Type B pancreatic cell (in vitro differentiated cells): Measurements from ENCODE around the gene PTPN1. TPM values are rescaled to one million over a fixed set of nuclear protein-coding genes. Genes with fewer than 3 reads are reported as not detected.

Experiments
- DNase-seq: peaks from one replicate; pipeline ENCODE4 v3.0.0; 2021; ENCODE audit warnings: mixed read lengths; ENCODE audit not compliant: unreplicated experiment; ENCODE audit errors: extremely low spot score
- H3K27ac Mint-ChIP-seq: 2 replicates; pipeline ENCODE4 v1.8.0; 2021; ENCODE audit warnings: mild to moderate bottlenecking, mixed read lengths
- H3K27me3 Mint-ChIP-seq: 2 replicates; pipeline ENCODE4 v1.8.0; 2021; ENCODE audit warnings: mixed read lengths
- H3K36me3 Mint-ChIP-seq: 2 replicates; pipeline ENCODE4 v1.8.0; 2021; ENCODE audit warnings: mixed read lengths
- H3K4me1 Mint-ChIP-seq: one replicate; pipeline ENCODE4 v1.8.0; 2021; ENCODE audit warnings: mixed read lengths; ENCODE audit not compliant: unreplicated experiment
- H3K4me3 Mint-ChIP-seq: 2 replicates; pipeline ENCODE4 v1.8.0; 2021; ENCODE audit warnings: mild to moderate bottlenecking, mixed read lengths
- H3K9me3 Mint-ChIP-seq: 2 replicates; pipeline ENCODE4 v1.8.0; 2021; ENCODE audit warnings: mixed read lengths
- total RNA-seq: library from RNA; stranded (reverse); gene quantifications from 2 replicates; pipeline ENCODE4 v1.2.1, GENCODE V29; 2021; ENCODE audit warnings: low replicate concordance
- TF ChIP-seq, protein P1 (sequence below): fragments of 200-600 bp; sonication (generic); conservative IDR thresholded peaks from 2 replicates; pipeline ENCODE4 v1.5.0; 2021; ENCODE audit warnings: antibody characterized with exemption, mild to moderate bottlenecking

The PTPN1 gene
- total RNA-seq, 1 donor from 2014 or later, result 27.6 TPM

- no peak for DNase-seq
- Mint-ChIP-seq H3K27ac (no peak overlapping the region), H3K27me3 (no peaks in the 10 kb centered on the region), H3K36me3 (no peaks in the 10 kb centered on the region), H3K4me3 (no peak overlapping the region), H3K4me1 (peaks cover 13% of the 10 kb centered on the region), H3K9me3 (no peaks in the 10 kb centered on the region)
- TF ChIP-seq, protein P1, sequence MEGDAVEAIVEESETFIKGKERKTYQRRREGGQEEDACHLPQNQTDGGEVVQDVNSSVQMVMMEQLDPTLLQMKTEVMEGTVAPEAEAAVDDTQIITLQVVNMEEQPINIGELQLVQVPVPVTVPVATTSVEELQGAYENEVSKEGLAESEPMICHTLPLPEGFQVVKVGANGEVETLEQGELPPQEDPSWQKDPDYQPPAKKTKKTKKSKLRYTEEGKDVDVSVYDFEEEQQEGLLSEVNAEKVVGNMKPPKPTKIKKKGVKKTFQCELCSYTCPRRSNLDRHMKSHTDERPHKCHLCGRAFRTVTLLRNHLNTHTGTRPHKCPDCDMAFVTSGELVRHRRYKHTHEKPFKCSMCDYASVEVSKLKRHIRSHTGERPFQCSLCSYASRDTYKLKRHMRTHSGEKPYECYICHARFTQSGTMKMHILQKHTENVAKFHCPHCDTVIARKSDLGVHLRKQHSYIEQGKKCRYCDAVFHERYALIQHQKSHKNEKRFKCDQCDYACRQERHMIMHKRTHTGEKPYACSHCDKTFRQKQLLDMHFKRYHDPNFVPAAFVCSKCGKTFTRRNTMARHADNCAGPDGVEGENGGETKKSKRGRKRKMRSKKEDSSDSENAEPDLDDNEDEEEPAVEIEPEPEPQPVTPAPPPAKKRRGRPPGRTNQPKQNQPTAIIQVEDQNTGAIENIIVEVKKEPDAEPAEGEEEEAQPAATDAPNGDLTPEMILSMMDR, result no peak
Observed at GRCh38 chr20:50628853-50629669, 118.9 kb downstream of the PTPN1 start.

DNA sequence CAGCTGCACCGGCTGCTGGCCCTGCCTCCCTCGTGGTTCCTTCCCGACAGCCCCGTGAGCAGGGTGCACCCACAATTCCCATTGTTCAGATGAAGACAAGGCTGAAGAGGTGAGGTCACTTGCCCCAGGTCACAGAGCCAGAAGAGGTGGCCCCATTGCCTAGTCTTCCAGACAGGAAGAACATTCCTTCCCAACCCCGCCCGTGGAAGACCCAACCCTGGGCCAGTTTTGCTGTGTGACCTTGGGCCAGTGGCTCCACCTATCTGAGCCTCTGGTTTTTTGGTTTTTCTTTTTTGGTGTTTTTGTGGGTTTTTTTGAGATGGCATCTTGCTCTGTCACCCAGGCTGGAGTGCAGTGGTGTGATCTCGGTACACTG is 119.5 kb downstream of the PTPN1 start:
- Mint-ChIP-seq H3K27me3 (no peaks in the 10 kb centered on the region), H3K4me1 (peaks cover 18% of the 10 kb centered on the region), H3K4me3 (no peak overlapping the region), H3K36me3 (no peaks in the 10 kb centered on the region), H3K9me3 (no peaks in the 10 kb centered on the region), H3K27ac (no peak overlapping the region)
- no peak for DNase-seq
- TF ChIP-seq, protein P1, result no peak

GRCh38 chr20:50630578-50631263 is 120.5 kb downstream of the PTPN1 start:
- TF ChIP-seq, protein P1, result no peak
- no peaks in the 10 kb centered on the region for H3K36me3 Mint-ChIP-seq
- DNase-seq, result no peak
- H3K4me3 Mint-ChIP-seq, result no peak overlapping the region
- H3K27ac Mint-ChIP-seq, result no peak overlapping the region
- H3K27me3 Mint-ChIP-seq, result no peaks in the 10 kb centered on the region
- no peaks in the 10 kb centered on the region for H3K9me3 Mint-ChIP-seq
- H3K4me1 Mint-ChIP-seq, result peaks cover 18% of the 10 kb centered on the region

GRCh38 chr20:50632236-50632635 is 122.1 kb downstream of the PTPN1 start:
- Mint-ChIP-seq H3K36me3 (no peaks in the 10 kb centered on the region), H3K4me3 (no peak overlapping the region), H3K27me3 (no peaks in the 10 kb centered on the region), H3K9me3 (no peaks in the 10 kb centered on the region), H3K27ac (no peak overlapping the region), H3K4me1 (peaks cover 31% of the 10 kb centered on the region)
- no peak for DNase-seq
- TF ChIP-seq, protein P1, result no peak

DNA sequence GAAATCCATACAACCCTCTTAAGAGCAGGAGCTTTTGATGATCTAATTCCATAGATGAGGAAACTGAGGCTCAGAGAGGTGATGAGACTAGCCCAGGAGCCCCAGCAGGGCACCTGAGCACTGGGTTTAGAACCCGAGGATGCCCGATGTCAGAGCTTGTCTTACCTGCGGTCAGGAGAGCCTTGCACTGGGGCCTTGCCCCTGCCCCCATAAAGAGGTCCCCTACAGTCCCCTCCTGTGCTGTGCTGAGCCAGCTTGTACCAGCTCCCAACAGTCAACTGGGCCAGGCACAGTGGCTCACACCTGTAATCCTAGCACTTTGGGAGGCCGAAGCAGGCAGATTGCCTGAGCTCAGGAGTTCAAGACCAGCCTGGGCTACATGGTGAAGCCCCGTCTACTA is 122.5 kb downstream of the PTPN1 start:
- no peaks in the 10 kb centered on the region for H3K9me3 Mint-ChIP-seq
- peaks cover 34% of the 10 kb centered on the region for H3K4me1 Mint-ChIP-seq
- H3K27ac Mint-ChIP-seq, result no peak overlapping the region
- TF ChIP-seq, protein P1, result no peak
- H3K36me3 Mint-ChIP-seq, result no peaks in the 10 kb centered on the region
- no peak for DNase-seq
- H3K27me3 Mint-ChIP-seq, result no peaks in the 10 kb centered on the region
- no peak overlapping the region for H3K4me3 Mint-ChIP-seq
